ENCODE data around the gene PCLO. TPM values are rescaled to one million over a fixed set of nuclear protein-coding genes. Genes with fewer than 3 reads are reported as not detected.

PCLO gene, protein sequence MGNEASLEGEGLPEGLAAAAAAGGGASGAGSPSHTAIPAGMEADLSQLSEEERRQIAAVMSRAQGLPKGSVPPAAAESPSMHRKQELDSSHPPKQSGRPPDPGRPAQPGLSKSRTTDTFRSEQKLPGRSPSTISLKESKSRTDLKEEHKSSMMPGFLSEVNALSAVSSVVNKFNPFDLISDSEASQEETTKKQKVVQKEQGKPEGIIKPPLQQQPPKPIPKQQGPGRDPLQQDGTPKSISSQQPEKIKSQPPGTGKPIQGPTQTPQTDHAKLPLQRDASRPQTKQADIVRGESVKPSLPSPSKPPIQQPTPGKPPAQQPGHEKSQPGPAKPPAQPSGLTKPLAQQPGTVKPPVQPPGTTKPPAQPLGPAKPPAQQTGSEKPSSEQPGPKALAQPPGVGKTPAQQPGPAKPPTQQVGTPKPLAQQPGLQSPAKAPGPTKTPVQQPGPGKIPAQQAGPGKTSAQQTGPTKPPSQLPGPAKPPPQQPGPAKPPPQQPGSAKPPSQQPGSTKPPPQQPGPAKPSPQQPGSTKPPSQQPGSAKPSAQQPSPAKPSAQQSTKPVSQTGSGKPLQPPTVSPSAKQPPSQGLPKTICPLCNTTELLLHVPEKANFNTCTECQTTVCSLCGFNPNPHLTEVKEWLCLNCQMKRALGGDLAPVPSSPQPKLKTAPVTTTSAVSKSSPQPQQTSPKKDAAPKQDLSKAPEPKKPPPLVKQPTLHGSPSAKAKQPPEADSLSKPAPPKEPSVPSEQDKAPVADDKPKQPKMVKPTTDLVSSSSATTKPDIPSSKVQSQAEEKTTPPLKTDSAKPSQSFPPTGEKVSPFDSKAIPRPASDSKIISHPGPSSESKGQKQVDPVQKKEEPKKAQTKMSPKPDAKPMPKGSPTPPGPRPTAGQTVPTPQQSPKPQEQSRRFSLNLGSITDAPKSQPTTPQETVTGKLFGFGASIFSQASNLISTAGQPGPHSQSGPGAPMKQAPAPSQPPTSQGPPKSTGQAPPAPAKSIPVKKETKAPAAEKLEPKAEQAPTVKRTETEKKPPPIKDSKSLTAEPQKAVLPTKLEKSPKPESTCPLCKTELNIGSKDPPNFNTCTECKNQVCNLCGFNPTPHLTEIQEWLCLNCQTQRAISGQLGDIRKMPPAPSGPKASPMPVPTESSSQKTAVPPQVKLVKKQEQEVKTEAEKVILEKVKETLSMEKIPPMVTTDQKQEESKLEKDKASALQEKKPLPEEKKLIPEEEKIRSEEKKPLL (N-terminal part only)
- total RNA-seq: 0.27 TPM
- under 1 TPM; 0.31 to 0.90 (median 0.57) TPM for polyA plus RNA-seq (ENCODE audit: insufficient read depth in 1 of 8, insufficient read length in 8 of 8, low replicate concordance in 1 of 8)
- long read RNA-seq, donor 1: 0 reads
- long read RNA-seq, donor 2: 0 reads
- long read RNA-seq, donor 3: 0 reads
- long read RNA-seq, donor 4: 0 reads
- long read RNA-seq, donor 5: 0 reads
- long read RNA-seq, donor 6: 0 reads
- long read RNA-seq, donor 7: 0 reads
- long read RNA-seq, donor 8: 0 reads
- long read RNA-seq, donor 9: 0 reads
- long read RNA-seq, donor 10: 0 reads
- long read RNA-seq, donor 11: 0 reads

DNA sequence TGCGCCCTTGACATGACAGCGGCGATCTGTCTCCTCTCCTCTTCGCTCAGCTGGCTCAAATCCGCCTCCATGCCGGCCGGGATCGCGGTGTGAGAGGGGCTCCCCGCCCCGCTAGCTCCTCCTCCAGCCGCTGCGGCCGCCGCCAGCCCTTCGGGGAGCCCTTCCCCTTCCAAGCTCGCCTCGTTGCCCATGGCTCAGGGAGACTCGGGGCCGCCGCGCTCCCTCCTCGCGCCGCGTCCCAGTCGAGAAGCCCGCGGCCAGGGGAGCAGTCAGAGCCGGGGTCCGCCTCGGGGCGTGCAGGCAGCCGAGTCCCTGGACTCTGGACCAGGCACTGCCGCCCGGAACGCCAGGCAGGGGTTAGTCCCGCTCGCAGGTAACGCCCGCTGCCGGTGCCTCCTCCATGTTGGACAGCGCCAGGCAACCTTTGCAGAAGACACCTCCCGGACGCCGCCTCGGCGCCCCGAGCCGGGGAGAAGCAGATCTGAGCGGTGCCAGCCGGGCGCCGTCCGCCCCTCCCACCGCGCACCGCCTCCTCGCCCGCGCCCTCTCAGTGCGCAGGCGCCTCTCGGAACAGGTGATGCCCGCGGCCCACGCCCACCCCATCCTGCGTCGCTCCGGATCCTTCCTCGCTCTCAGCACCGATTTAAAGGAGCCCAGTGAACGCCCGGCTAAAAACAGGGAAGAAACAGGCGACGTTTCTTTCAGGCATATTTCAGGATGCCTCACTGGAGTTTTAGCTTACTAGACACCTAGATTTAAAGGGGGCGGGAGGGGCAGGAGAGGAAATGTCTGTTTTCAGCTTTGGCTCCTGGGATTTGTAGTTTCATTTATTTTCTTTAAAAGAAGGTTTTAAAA, at the start of gene PCLO:
Gene PCLO, minus strand, starts transcription at position 483 of the 855 bp plus-strand sequence. Its CDS starts 292 bp downstream, at position 191.
- peak within 1 kb of the TSS; percentile 43 for H3K4me3 ChIP-seq (ENCODE audit: low read length)
- no peak within 1 kb of the TSS for H3K27ac ChIP-seq (ENCODE audit: low read length)
- DNase-seq: peak; percentile 58
- under 1% methylated on average over 76 of the region's 77 CpGs for WGBS (ENCODE audit: insufficient coverage)
- H3K4me1 ChIP-seq (ENCODE audit: control insufficient read depth, insufficient read depth, low read length): peaks cover 7% of the 10 kb centered on the region
- peaks cover 10% of the 10 kb centered on the region for H3K27me3 ChIP-seq (ENCODE audit: control insufficient read depth, insufficient read depth, low read length)
- H3K9me3 ChIP-seq (replicated peaks; ENCODE audit: control insufficient read depth, low read depth, low read length): no peaks in the 10 kb centered on the region
- H3K36me3 ChIP-seq (ENCODE audit: control insufficient read depth, insufficient read depth, low read length): no peaks in the 10 kb centered on the region

DNA sequence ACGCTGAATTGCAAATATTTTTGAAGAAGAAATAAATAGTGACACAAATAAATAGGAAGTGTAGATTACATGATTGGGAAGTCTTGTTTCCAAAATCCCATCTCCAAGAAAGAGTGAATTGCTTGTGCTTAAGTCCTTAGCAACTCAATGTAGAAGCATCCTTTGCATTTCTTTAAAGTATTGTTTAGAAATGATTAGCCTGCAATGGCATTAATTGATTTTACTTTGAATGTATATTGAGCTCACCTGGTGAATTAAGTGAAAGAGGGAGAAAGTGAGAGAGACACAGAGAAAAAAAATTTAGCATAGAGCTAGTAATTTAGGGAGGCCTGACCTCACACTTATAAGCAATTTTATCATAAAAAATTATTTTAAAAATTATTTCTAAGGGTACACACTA, 49.0 kb upstream of the PCLO start:
- Histone ChIP-seq H3K27me3 (ENCODE audit: control insufficient read depth, insufficient read depth, low read length) (no peaks in the 10 kb centered on the region), H3K9me3 (replicated peaks; ENCODE audit: control insufficient read depth, low read depth, low read length) (no peaks in the 10 kb centered on the region), H3K4me1 (ENCODE audit: control insufficient read depth, insufficient read depth, low read length) (no peaks in the 10 kb centered on the region), H3K27ac (ENCODE audit: low read length) (no peak overlapping the region), H3K4me3 (ENCODE audit: low read length) (no peak overlapping the region), H3K36me3 (ENCODE audit: control insufficient read depth, insufficient read depth, low read length) (no peaks in the 10 kb centered on the region)
- no CpG with 5 or more reads among the region's 1 CpG for WGBS (ENCODE audit: insufficient coverage)
- no peak for DNase-seq

DNA sequence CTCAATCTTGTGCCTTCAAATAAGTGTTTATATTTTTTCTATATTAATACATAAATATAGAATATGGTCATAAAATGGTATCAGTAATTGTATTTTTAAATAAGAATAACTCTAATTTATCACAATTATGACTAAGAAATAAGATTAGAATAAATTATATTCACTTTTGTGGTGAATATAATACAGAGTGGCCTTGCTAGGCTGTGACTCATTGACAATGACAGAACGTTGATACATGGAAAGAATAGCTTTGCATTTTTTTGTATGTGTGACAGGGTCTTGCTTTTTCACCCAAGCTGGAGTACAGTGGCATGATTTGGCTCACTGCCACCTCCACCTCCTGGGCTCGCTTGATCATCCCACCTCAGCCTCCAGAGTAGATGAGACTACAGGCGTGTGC, 47.8 kb upstream of the PCLO start:
- Histone ChIP-seq H3K27ac (ENCODE audit: low read length) (no peak overlapping the region), H3K27me3 (ENCODE audit: control insufficient read depth, insufficient read depth, low read length) (no peaks in the 10 kb centered on the region), H3K9me3 (replicated peaks; ENCODE audit: control insufficient read depth, low read depth, low read length) (no peaks in the 10 kb centered on the region), H3K36me3 (ENCODE audit: control insufficient read depth, insufficient read depth, low read length) (no peaks in the 10 kb centered on the region), H3K4me3 (ENCODE audit: low read length) (no peak overlapping the region), H3K4me1 (ENCODE audit: control insufficient read depth, insufficient read depth, low read length) (no peaks in the 10 kb centered on the region)
- 60% methylated on average over 1 of the region's 3 CpGs for WGBS (ENCODE audit: insufficient coverage)
- DNase-seq: no peak

DNA sequence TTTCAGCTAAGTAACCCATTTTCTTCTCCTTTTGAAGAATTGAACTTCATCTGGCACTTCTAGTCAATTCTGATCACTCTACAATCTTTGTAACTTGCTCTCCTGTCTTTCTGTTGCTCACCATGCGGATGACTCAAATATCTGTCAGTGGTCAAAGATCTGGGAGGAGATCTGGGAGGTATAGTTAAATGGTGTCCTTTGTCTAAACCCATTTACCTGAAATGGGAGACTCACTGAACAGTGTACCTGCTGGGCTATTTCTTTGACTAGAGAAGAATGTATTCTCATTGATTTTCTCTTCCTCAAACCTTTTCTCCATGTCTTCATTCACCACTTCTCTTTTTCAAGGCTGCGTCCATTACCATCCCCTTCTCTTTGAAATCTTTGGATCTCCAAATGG, 42.0 kb upstream of the PCLO start:
- H3K4me1 ChIP-seq (ENCODE audit: control insufficient read depth, insufficient read depth, low read length): no peaks in the 10 kb centered on the region
- no peaks in the 10 kb centered on the region for H3K9me3 ChIP-seq (replicated peaks; ENCODE audit: control insufficient read depth, low read depth, low read length)
- DNase-seq: no peak
- H3K36me3 ChIP-seq (ENCODE audit: control insufficient read depth, insufficient read depth, low read length): no peaks in the 10 kb centered on the region
- no peak overlapping the region for H3K27ac ChIP-seq (ENCODE audit: low read length)
- WGBS (ENCODE audit: insufficient coverage): no CpG with 5 or more reads among the region's 2 CpGs
- no peaks in the 10 kb centered on the region for H3K27me3 ChIP-seq (ENCODE audit: control insufficient read depth, insufficient read depth, low read length)
- no peak overlapping the region for H3K4me3 ChIP-seq (ENCODE audit: low read length)

DNA sequence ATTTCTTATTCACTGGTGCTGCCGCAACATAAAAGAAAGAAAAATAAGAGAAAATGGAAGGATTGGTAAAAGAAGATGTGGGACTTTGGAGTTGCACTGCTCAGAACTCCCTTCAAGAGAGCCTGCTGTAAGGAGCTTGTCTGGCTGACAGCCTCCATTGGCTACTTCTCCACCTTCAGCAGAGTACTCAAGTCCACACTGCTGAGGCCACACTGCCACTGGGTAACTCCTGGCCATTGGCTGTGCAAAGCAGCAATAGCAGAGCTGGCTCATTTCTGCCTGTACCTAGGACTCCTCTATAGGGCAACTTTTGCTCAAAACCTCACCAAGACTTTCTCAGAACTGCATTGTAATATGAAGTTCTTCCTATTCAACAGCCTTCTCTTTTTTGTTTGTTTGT, 38.7 kb upstream of the PCLO start:
- WGBS (ENCODE audit: insufficient coverage): no CpG with 5 or more reads among the region's 1 CpG
- Histone ChIP-seq H3K36me3 (ENCODE audit: control insufficient read depth, insufficient read depth, low read length) (no peaks in the 10 kb centered on the region), H3K9me3 (replicated peaks; ENCODE audit: control insufficient read depth, low read depth, low read length) (no peaks in the 10 kb centered on the region), H3K4me3 (ENCODE audit: low read length) (no peak overlapping the region), H3K27me3 (ENCODE audit: control insufficient read depth, insufficient read depth, low read length) (no peaks in the 10 kb centered on the region), H3K4me1 (ENCODE audit: control insufficient read depth, insufficient read depth, low read length) (no peaks in the 10 kb centered on the region), H3K27ac (ENCODE audit: low read length) (no peak overlapping the region)
- no peak for DNase-seq

DNA sequence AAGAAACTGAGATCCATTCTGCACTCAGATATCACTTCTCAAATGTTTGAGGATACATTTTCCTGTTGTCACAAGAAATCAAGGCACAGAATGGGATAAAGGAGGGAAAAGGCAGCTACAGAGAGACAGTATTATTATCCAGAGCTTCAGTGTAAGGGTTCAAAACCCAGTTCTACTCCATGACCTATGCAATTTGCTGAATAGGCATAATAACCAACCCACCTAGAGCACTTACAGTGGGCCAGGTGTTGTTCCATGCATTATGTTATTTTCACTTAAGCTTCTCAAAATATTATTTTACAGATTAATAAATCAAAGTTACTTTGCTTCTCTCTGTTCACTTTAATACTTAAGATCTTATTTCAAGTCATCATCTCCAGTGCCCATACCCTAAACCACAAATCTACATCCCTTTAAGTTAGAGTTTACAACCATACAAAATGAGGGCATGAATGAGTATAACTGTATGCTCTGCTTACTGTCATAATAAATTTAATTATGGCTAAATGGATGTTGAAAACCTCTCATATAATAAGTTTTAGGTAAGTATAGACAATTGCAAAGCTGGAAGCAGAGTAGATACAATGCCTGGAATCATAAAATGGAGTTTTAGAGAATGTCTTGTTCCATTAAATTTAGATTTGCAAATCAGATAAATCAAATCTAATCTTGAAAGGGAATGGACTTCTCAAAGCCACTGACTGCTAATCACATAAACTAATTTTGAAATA, 28.1 kb upstream of the PCLO start:
- Histone ChIP-seq H3K4me1 (ENCODE audit: control insufficient read depth, insufficient read depth, low read length) (no peaks in the 10 kb centered on the region), H3K27me3 (ENCODE audit: control insufficient read depth, insufficient read depth, low read length) (no peaks in the 10 kb centered on the region), H3K4me3 (ENCODE audit: low read length) (no peak overlapping the region), H3K9me3 (replicated peaks; ENCODE audit: control insufficient read depth, low read depth, low read length) (no peaks in the 10 kb centered on the region), H3K36me3 (ENCODE audit: control insufficient read depth, insufficient read depth, low read length) (no peaks in the 10 kb centered on the region), H3K27ac (ENCODE audit: low read length) (no peak overlapping the region)
- DNase-seq: no peak

DNA sequence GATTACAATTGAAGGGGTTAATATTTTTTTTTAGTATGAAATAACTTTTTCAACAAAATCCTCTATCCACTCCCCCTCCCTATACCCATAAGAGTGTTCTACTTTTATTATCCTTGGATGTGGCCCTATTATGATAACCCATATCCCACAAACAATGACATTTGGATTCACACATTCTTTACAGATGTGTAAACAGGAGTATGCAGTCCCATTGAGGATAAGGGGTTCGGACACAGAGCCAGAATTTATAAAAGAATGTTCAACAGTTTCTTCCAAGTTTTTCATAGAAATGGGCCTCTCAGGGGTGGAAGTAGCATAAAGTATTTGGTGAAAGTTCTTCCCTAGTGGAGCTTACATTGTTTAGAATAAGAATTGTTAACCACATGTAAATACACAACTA, 16.1 kb upstream of the PCLO start:
- Histone ChIP-seq H3K27ac (ENCODE audit: low read length) (no peak overlapping the region), H3K27me3 (ENCODE audit: control insufficient read depth, insufficient read depth, low read length) (no peaks in the 10 kb centered on the region), H3K9me3 (replicated peaks; ENCODE audit: control insufficient read depth, low read depth, low read length) (peaks cover 10% of the 10 kb centered on the region), H3K4me3 (ENCODE audit: low read length) (no peak overlapping the region), H3K4me1 (ENCODE audit: control insufficient read depth, insufficient read depth, low read length) (no peaks in the 10 kb centered on the region), H3K36me3 (ENCODE audit: control insufficient read depth, insufficient read depth, low read length) (no peaks in the 10 kb centered on the region)
- no CpG with 5 or more reads among the region's 1 CpG for WGBS (ENCODE audit: insufficient coverage)
- peak; percentile 39 for DNase-seq

DNA sequence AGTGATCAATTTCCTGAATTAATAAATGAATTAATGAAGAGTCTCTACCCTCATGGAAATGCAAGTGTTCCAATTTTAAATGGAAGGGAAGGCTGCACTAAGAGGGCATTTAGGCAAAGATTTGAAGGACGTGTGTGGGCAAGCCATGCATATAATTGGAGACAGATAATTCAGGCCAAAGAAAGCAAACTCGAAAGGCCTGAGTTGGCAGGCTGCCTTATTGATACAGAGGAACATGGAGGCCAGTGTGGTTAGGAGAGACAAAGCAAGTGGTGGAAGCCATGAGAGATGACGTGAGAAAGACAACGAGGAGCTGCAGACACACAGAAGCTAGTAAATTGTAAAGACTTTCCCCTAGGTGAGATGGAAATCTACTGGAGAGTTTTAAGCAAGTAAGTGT, 15.4 kb upstream of the PCLO start:
- Histone ChIP-seq H3K27ac (ENCODE audit: low read length) (no peak overlapping the region), H3K9me3 (replicated peaks; ENCODE audit: control insufficient read depth, low read depth, low read length) (peaks cover 7% of the 10 kb centered on the region), H3K4me1 (ENCODE audit: control insufficient read depth, insufficient read depth, low read length) (no peaks in the 10 kb centered on the region), H3K36me3 (ENCODE audit: control insufficient read depth, insufficient read depth, low read length) (no peaks in the 10 kb centered on the region), H3K4me3 (ENCODE audit: low read length) (no peak overlapping the region), H3K27me3 (ENCODE audit: control insufficient read depth, insufficient read depth, low read length) (no peaks in the 10 kb centered on the region)
- DNase-seq: no peak
- 81% methylated on average over 4 of the region's 4 CpGs for WGBS (ENCODE audit: insufficient coverage)

DNA sequence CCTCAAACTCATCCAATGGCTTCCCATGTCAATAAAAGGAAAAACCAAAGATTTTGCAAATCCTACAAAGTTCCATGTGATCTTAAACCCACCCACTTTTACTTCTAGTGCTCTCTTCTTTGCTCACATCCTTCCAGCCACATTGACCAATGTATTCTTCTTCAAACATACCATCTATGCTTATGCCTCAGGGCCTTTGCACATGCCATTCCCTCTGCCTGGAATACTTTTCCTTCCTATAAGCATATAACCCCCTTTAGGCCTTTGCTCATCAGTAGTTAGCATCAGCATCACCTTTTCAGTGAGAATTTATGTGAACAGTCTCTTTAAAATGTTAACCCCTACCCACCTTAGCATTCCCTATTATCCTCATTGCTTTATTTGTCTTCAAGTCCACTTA, 11.0 kb upstream of the PCLO start:
- no peaks in the 10 kb centered on the region for H3K27me3 ChIP-seq (ENCODE audit: control insufficient read depth, insufficient read depth, low read length)
- no peak overlapping the region for H3K27ac ChIP-seq (ENCODE audit: low read length)
- H3K36me3 ChIP-seq (ENCODE audit: control insufficient read depth, insufficient read depth, low read length): no peaks in the 10 kb centered on the region
- no peak overlapping the region for H3K4me3 ChIP-seq (ENCODE audit: low read length)
- no peak for DNase-seq
- no peaks in the 10 kb centered on the region for H3K9me3 ChIP-seq (replicated peaks; ENCODE audit: control insufficient read depth, low read depth, low read length)
- no peaks in the 10 kb centered on the region for H3K4me1 ChIP-seq (ENCODE audit: control insufficient read depth, insufficient read depth, low read length)
